NB4 (cell line): Measurements from ENCODE around the gene ACO2.
A peak's percentile ranks its signal among the peaks of the same experiment; 100 is the strongest.

Source experiments
- DNase-seq: peaks from one replicate; pipeline ENCODE4 v3.0.0; 2010; ENCODE audit warnings: low read depth
- H3K4me3 ChIP-seq: one replicate; pipeline ENCODE4 v1.5.1; 2011; ENCODE audit warnings: mild to moderate bottlenecking, low read depth, low read length, moderate library complexity
- CTCF ChIP-seq: IDR thresholded peaks from one replicate; pipeline ENCODE4 v1.5.1; 2012; ENCODE audit warnings: low read depth, low read length
- MYC ChIP-seq: IDR thresholded peaks from 2 replicates; pipeline ENCODE4 v1.6.1; 2011; ENCODE audit warnings: low read depth, low read length
- POLR2A ChIP-seq: IDR thresholded peaks from 2 replicates; pipeline ENCODE4 v1.6.1; 2011; ENCODE audit warnings: mild to moderate bottlenecking; ENCODE audit not compliant: insufficient read length; ENCODE audit errors: extremely low read depth
- TF ChIP-seq, protein P1 (sequence below): IDR thresholded peaks from 2 replicates; pipeline ENCODE4 v1.6.1; 2011; ENCODE audit warnings: low read depth, low read length

ACO2 gene

GRCh38 chr22:41528938-41529561, 60.1 kb downstream of the ACO2 start:
- no peak overlapping the region for H3K4me3 ChIP-seq
- no peak for TF ChIP-seq MYC
- no peak for TF ChIP-seq POLR2A
- no peak for TF ChIP-seq CTCF
- TF ChIP-seq, protein P1, sequence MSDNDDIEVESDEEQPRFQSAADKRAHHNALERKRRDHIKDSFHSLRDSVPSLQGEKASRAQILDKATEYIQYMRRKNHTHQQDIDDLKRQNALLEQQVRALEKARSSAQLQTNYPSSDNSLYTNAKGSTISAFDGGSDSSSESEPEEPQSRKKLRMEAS: no peak
- no peak for DNase-seq

DNA sequence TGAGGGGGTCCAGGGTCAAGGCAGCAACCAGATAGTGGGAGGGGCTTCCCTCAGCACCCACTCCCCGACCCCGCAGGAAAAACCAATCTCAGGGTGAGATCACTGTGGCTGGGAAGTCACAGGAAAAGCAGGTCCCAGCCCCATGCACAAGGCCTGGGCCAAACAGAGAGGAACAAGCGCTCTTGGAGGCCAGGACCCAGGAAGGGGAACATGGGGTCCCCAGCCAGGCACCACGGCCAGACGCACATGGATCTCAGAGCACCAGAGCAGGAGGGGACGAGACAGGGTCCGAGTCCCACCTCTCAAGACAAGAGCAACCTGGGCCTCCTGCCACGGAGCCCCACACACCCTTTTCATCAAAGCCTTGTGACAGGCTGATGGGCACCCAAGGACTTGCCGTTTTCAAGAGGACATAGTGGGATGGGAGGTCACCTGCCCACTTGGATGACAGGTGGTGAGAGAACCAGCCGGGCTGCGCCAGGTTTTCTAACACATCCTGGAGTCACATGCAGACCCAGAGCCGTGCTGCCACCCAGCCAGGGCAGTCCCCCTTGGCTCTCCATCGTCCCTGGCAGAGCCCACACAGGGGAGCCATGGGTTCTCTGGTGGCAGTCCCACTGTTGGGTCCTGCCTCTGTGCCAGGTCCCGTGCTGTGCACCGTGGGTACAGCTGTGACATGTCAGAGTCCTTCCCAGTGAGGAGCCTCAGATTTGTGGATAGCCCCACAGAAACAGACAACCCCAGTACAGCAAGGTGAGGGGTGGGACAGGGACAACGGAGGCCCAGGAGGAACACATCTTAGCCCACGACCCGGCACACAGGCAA, 62.2 kb downstream of the ACO2 start:
- TF ChIP-seq POLR2A (no peak), CTCF (no peak), MYC (no peak)
- TF ChIP-seq, protein P1: no peak
- no peak overlapping the region for H3K4me3 ChIP-seq
- no peak for DNase-seq

GRCh38 chr22:41531715-41532477, 63.0 kb downstream of the ACO2 start:
- no peak overlapping the region for H3K4me3 ChIP-seq
- no peak for DNase-seq
- TF ChIP-seq CTCF (no peak), MYC (no peak), POLR2A (no peak)
- TF ChIP-seq, protein P1: no peak

GRCh38 chr22:41532908-41533825, 64.2 kb downstream of the ACO2 start:
- TF ChIP-seq CTCF (peak; percentile 75), POLR2A (no peak)
- TF ChIP-seq, protein P1: no peak
- peak; percentile 73 for DNase-seq
- H3K4me3 ChIP-seq: no peak overlapping the region

GRCh38 chr22:41534219-41534618, 65.3 kb downstream of the ACO2 start:
- no peak overlapping the region for H3K4me3 ChIP-seq
- TF ChIP-seq, protein P1: no peak
- TF ChIP-seq POLR2A (no peak), MYC (no peak), CTCF (no peak)
- DNase-seq: no peak
